LoVo (cell line): ENCODE results near the gene LYSMD1.

Experiments
- DNase-seq: peaks from one replicate; pipeline ENCODE4 v3.0.0-alpha.2; 2016; ENCODE audit warnings: low spot score

LYSMD1 gene

GRCh38 chr1:151175041-151175741, 9.5 kb upstream of the LYSMD1 start:
- no peak for DNase-seq

- DNase-seq, result no peak
These were observed 5.5 kb upstream of the LYSMD1 start for GRCh38 chr1:151171190-151171589.

- DNase-seq, result no peak
These were observed 1.4 kb upstream of the LYSMD1 start for GRCh38 chr1:151167116-151167515.

- peak; percentile 49 for DNase-seq
These were observed 829 bp upstream of the LYSMD1 start for GRCh38 chr1:151166505-151166956.

GRCh38 chr1:151165281-151165737, 393 bp downstream of the LYSMD1 start:
- no peak for DNase-seq

- no peak for DNase-seq
These were observed 896 bp downstream of the LYSMD1 start for GRCh38 chr1:151164732-151165280.

- DNase-seq, result no peak
These were observed 6.3 kb downstream of the LYSMD1 start for GRCh38 chr1:151159373-151159772.

GRCh38 chr1:151158751-151159251, 6.9 kb downstream of the LYSMD1 start:
- no peak for DNase-seq

GRCh38 chr1:151158326-151158725, 7.4 kb downstream of the LYSMD1 start:
- no peak for DNase-seq

- DNase-seq, result no peak
These were observed 8.6 kb downstream of the LYSMD1 start for GRCh38 chr1:151157067-151157531.

GRCh38 chr1:151156515-151156819, 9.2 kb downstream of the LYSMD1 start, which contains the start of gene TNFAIP8L2:
Gene TNFAIP8L2 (plus strand): TSS chr1:151156649. CDS start chr1:151158698, 2,049 bp downstream.
- no peak for DNase-seq

- DNase-seq, result no peak
These were observed 18.0 kb downstream of the LYSMD1 start for GRCh38 chr1:151147665-151148064.

GRCh38 chr1:151147132-151147503, 18.6 kb downstream of the LYSMD1 start:
- DNase-seq, result no peak

GRCh38 chr1:151146412-151147131, 19.1 kb downstream of the LYSMD1 start, which contains the start of gene SEMA6C:
Gene SEMA6C (minus strand): TSS chr1:151146631. CDS start chr1:151142621, 4,010 bp downstream.
- peak; percentile 87 for DNase-seq

- DNase-seq, result no peak
These were observed 19.7 kb downstream of the LYSMD1 start for GRCh38 chr1:151146072-151146411.

GRCh38 chr1:151145304-151146071, 20.2 kb downstream of the LYSMD1 start:
- DNase-seq, result no peak

- DNase-seq, result no peak
These were observed 21.0 kb downstream of the LYSMD1 start for GRCh38 chr1:151144474-151145303.

GRCh38 chr1:151143986-151144385, 21.7 kb downstream of the LYSMD1 start:
- DNase-seq, result no peak

GRCh38 chr1:151143057-151143435, 22.7 kb downstream of the LYSMD1 start:
- DNase-seq, result no peak

- DNase-seq, result no peak
These were observed 23.2 kb downstream of the LYSMD1 start for GRCh38 chr1:151142411-151143056.

GRCh38 chr1:151137789-151138188, 27.9 kb downstream of the LYSMD1 start:
- no peak for DNase-seq
